Measurements from ENCODE around the gene APP.

DNA sequence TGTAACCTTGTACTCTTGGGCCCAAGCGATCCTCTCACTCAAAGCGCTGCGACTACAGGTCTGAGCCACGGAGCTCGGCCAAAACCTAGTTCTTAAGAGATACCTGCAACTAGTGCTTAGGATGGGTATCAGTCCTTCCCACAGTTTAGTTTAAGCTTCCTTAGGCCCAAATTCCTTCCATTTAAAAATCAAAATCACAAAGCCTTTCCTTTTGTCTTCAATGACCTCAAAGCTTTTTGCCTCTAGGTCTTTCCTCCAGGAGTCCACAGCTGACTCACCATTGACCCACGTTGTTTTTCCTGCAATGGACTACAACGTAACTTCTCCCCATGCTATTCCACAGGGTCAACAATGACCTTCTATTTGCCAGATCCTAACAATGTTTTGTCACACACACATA is 64.0 kb downstream of the APP start:
- TF ChIP-seq CTCF (IDR thresholded peaks at IDR 0.05) (no peak), POLR2A (IDR thresholded peaks at IDR 0.05) (no peak), POLR2AphosphoS5 (IDR thresholded peaks at IDR 0.05) (no peak)

Data from breast epithelium (tissue), 3 donors.